GM19025 (cell line): ENCODE measurements around the gene SERGEF.
A peak's percentile ranks its signal among the peaks of the same experiment; 100 is the strongest.
"Not testable (repeated sequence)": the region's sequence is repeated elsewhere in the genome, so short reads cannot be mapped to it uniquely, and the experiment has no call there.

ENCODE experiments used
- ATAC-seq: cut with Tn5 transposase; IDR thresholded peaks from one replicate; pipeline ENCODE4 v1.9.1; 2021; ENCODE audit warnings: mild to moderate bottlenecking, low read depth, moderate library complexity; ENCODE audit not compliant: unreplicated experiment

Gene SERGEF

GRCh38 chr11:17917556-17917955 lies 95.3 kb downstream of the SERGEF start:
- ATAC-seq, result no peak

GRCh38 chr11:17915500-17916143 lies 97.2 kb downstream of the SERGEF start:
- no peak for ATAC-seq

GRCh38 chr11:17914957-17915356 lies 97.9 kb downstream of the SERGEF start:
- ATAC-seq, result no peak

GRCh38 chr11:17907046-17907445 lies 105.8 kb downstream of the SERGEF start:
- ATAC-seq, result no peak

- no peak for ATAC-seq
These were observed 106.4 kb downstream of the SERGEF start for GRCh38 chr11:17906436-17906835.

GRCh38 chr11:17905477-17905876 lies 107.4 kb downstream of the SERGEF start:
- ATAC-seq, result peak; percentile 70

- ATAC-seq, result no peak
These were observed 111.4 kb downstream of the SERGEF start for GRCh38 chr11:17901481-17901880.

- ATAC-seq, result no peak
These were observed 114.1 kb downstream of the SERGEF start for GRCh38 chr11:17898782-17899181.

GRCh38 chr11:17898071-17898470 lies 114.8 kb downstream of the SERGEF start:
- ATAC-seq, result no peak

- ATAC-seq, result no peak
These were observed 115.4 kb downstream of the SERGEF start for GRCh38 chr11:17897495-17897894.

- not testable (repeated sequence) for ATAC-seq
These were observed 116.2 kb downstream of the SERGEF start for GRCh38 chr11:17896496-17897151.

GRCh38 chr11:17894929-17895658 lies 117.8 kb downstream of the SERGEF start:
- no peak for ATAC-seq

GRCh38 chr11:17892409-17892808 lies 120.4 kb downstream of the SERGEF start:
- no peak for ATAC-seq

- no peak for ATAC-seq
These were observed 122.5 kb downstream of the SERGEF start for GRCh38 chr11:17890325-17890724.

- ATAC-seq, result no peak
These were observed 125.1 kb downstream of the SERGEF start for GRCh38 chr11:17887779-17888178.

- no peak for ATAC-seq
These were observed 128.9 kb downstream of the SERGEF start for GRCh38 chr11:17883946-17884345.

GRCh38 chr11:17883057-17883456 lies 129.8 kb downstream of the SERGEF start:
- ATAC-seq, result no peak

GRCh38 chr11:17878743-17879142 lies 134.1 kb downstream of the SERGEF start:
- ATAC-seq, result no peak

GRCh38 chr11:17877886-17878285 lies 135.0 kb downstream of the SERGEF start:
- no peak for ATAC-seq

GRCh38 chr11:17876827-17877226 lies 136.0 kb downstream of the SERGEF start:
- ATAC-seq, result no peak

GRCh38 chr11:17875891-17876290 lies 137.0 kb downstream of the SERGEF start:
- no peak for ATAC-seq

- no peak for ATAC-seq
These were observed 139.3 kb downstream of the SERGEF start for GRCh38 chr11:17873586-17873985.
